Measurements from ENCODE around the gene CXCL16. TPM values are rescaled to one million over a fixed set of nuclear protein-coding genes. Genes with fewer than 3 reads are reported as not detected.

Gene CXCL16
- total and polyA plus RNA-seq, 10 of the 15 experiments (the other 5 are each of a cell fraction or from before 2014, with no cell fraction given): 0.15 to 2.2 (median 0.65) TPM

DNA sequence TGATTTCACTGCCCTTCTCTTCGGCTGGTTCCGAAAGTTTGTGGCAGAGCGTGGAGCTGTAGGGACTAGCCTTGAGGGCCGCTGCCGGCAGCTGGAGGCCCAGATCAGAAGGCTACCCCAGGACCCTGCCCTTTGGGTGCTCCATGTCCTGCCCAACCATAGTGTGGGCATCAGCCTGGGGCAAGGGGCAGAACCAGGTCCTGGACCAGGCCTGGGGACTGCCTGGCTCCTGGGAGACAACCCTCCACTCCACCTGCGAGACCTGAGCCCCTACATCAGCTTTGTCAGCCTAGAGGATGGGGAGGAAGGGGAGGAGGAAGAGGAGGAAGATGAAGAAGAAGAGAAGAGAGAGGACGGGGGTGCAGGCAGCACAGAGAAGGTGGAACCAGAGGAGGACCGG, 856 bp upstream of the CXCL16 start (continued):
- TF ChIP-seq, protein P1, sequence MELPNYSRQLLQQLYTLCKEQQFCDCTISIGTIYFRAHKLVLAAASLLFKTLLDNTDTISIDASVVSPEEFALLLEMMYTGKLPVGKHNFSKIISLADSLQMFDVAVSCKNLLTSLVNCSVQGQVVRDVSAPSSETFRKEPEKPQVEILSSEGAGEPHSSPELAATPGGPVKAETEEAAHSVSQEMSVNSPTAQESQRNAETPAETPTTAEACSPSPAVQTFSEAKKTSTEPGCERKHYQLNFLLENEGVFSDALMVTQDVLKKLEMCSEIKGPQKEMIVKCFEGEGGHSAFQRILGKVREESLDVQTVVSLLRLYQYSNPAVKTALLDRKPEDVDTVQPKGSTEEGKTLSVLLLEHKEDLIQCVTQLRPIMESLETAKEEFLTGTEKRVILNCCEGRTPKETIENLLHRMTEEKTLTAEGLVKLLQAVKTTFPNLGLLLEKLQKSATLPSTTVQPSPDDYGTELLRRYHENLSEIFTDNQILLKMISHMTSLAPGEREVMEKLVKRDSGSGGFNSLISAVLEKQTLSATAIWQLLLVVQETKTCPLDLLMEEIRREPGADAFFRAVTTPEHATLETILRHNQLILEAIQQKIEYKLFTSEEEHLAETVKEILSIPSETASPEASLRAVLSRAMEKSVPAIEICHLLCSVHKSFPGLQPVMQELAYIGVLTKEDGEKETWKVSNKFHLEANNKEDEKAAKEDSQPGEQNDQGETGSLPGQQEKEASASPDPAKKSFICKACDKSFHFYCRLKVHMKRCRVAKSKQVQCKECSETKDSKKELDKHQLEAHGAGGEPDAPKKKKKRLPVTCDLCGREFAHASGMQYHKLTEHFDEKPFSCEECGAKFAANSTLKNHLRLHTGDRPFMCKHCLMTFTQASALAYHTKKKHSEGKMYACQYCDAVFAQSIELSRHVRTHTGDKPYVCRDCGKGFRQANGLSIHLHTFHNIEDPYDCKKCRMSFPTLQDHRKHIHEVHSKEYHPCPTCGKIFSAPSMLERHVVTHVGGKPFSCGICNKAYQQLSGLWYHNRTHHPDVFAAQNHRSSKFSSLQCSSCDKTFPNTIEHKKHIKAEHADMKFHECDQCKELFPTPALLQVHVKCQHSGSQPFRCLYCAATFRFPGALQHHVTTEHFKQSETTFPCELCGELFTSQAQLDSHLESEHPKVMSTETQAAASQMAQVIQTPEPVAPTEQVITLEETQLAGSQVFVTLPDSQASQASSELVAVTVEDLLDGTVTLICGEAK (IDR thresholded peaks at IDR 0.05; ENCODE audit: borderline replicate concordance): no peak
- TF ChIP-seq HCFC1 (IDR thresholded peaks at IDR 0.05; ENCODE audit: low read length): no peak
- no peak for TF ChIP-seq FOS (IDR thresholded peaks at IDR 0.05; ENCODE audit: borderline replicate concordance, extremely low read depth, insufficient read length)
- TF ChIP-seq HDGF (IDR thresholded peaks at IDR 0.05): no peak
- TF ChIP-seq ZNF217 (IDR thresholded peaks at IDR 0.05): no peak

DNA sequence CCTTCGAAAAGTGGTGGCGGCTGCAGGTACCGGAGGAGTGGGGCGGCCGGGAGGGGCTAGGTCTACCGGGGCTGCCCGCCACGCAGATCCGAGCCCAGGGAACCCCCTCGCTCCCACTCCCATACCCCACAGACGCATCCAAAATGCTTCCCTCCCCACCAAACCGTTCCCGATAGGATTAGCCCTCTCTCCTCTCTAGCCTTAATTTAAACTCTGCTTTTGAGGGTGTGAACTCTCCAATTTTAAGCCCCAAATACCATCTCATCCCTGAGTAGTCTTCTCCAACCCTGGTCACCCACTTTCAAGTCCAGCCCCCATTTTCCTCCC, 260 bp upstream of the CXCL16 start:
- ChIA-PET CTCF (no interaction called here), SMC1A (ENCODE audit: uncharacterized antibody, unreplicated experiment) (no interaction called here), POLR2A (no interaction called here), RAD21 (ENCODE audit: unreplicated experiment) (no interaction called here)
- Histone ChIP-seq H3K4me2 (ENCODE audit: control insufficient read depth, insufficient read depth) (peak overlapping the region; percentile 95), H3K9me3 (replicated peaks; ENCODE audit: control insufficient read depth, insufficient read depth, low read length) (no peaks in the 10 kb centered on the region), H3K4me1 (ENCODE audit: control insufficient read depth, insufficient read depth, low read length) (peaks cover 3% of the 10 kb centered on the region; the same call in 1 of the 2 replicates), H3K79me2 (ENCODE audit: control insufficient read depth, insufficient read depth, low read length) (no peaks in the 10 kb centered on the region), H3K27ac (ENCODE audit: control insufficient read depth, insufficient read depth) (no peak overlapping the region), H3K36me3 (ENCODE audit: control insufficient read depth in 2 of 2, insufficient read depth in 2 of 2, low read length in 1 of 2) (no peaks in the 10 kb centered on the region), H3K9ac (ENCODE audit: control insufficient read depth, insufficient read depth, low read length) (no peak overlapping the region; the same call in 1 of the 2 replicates), H2AFZ (ENCODE audit: control insufficient read depth, low read depth, low read length) (peak overlapping the region; percentile 62; the same call in 1 of the 2 replicates), H3K4me3 (peak overlapping the region; percentile 72), H4K20me1 (ENCODE audit: control insufficient read depth, insufficient read depth) (no peaks in the 10 kb centered on the region), H3K27me3 (replicated peaks in 1 of 2; ENCODE audit: control insufficient read depth in 2 of 2, insufficient read depth in 2 of 2, low read length in 1 of 2) (peaks cover 10 to 15% of the 10 kb centered on the region in 2 experiments)
- FAIRE-seq (no peak), DNase-seq (ENCODE audit: low read depth, low spot score) (no peak), ATAC-seq (no peak)
- 2% methylated on average over 10 of the region's 13 CpGs for WGBS (ENCODE audit: insufficient coverage, insufficient replicate concordance, low lambda C conversion rate, missing lambda C conversion rate)
- in situ Hi-C loops (cut with MboI) (no loop called here), intact Hi-C loops (cut with micrococcal nuclease; ENCODE audit: unreplicated experiment) (no loop called here)
- BruUV-seq (replicated peaks): no TSS peak
- TF ChIP-seq EED (IDR thresholded peaks at IDR 0.05; ENCODE audit: low read depth) (no peak), CBX3 (IDR thresholded peaks at IDR 0.05; ENCODE audit: borderline replicate concordance, low read depth) (no peak), TCF7 (IDR thresholded peaks at IDR 0.05; ENCODE audit: borderline replicate concordance) (no peak), RFX5 (IDR thresholded peaks at IDR 0.05; ENCODE audit: low read depth, low read length) (no peak), RUNX3 (IDR thresholded peaks at IDR 0.05; ENCODE audit: low read length) (no peak), NBN (IDR thresholded peaks at IDR 0.05) (no peak), JUND (IDR thresholded peaks at IDR 0.05; ENCODE audit: low read depth, low read length) (no peak), ATF7 (IDR thresholded peaks at IDR 0.05; ENCODE audit: low read depth) (no peak), NR2F1 (conservative IDR thresholded peaks at IDR 0.05) (no peak)
- TF ChIP-seq, protein P2, sequence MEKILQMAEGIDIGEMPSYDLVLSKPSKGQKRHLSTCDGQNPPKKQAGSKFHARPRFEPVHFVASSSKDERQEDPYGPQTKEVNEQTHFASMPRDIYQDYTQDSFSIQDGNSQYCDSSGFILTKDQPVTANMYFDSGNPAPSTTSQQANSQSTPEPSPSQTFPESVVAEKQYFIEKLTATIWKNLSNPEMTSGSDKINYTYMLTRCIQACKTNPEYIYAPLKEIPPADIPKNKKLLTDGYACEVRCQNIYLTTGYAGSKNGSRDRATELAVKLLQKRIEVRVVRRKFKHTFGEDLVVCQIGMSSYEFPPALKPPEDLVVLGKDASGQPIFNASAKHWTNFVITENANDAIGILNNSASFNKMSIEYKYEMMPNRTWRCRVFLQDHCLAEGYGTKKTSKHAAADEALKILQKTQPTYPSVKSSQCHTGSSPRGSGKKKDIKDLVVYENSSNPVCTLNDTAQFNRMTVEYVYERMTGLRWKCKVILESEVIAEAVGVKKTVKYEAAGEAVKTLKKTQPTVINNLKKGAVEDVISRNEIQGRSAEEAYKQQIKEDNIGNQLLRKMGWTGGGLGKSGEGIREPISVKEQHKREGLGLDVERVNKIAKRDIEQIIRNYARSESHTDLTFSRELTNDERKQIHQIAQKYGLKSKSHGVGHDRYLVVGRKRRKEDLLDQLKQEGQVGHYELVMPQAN (conservative IDR thresholded peaks at IDR 0.05): no peak
- TF ChIP-seq, protein P3, sequence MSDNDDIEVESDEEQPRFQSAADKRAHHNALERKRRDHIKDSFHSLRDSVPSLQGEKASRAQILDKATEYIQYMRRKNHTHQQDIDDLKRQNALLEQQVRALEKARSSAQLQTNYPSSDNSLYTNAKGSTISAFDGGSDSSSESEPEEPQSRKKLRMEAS (IDR thresholded peaks at IDR 0.05; ENCODE audit: low read depth, low read length): no peak
- TF ChIP-seq, protein P4, sequence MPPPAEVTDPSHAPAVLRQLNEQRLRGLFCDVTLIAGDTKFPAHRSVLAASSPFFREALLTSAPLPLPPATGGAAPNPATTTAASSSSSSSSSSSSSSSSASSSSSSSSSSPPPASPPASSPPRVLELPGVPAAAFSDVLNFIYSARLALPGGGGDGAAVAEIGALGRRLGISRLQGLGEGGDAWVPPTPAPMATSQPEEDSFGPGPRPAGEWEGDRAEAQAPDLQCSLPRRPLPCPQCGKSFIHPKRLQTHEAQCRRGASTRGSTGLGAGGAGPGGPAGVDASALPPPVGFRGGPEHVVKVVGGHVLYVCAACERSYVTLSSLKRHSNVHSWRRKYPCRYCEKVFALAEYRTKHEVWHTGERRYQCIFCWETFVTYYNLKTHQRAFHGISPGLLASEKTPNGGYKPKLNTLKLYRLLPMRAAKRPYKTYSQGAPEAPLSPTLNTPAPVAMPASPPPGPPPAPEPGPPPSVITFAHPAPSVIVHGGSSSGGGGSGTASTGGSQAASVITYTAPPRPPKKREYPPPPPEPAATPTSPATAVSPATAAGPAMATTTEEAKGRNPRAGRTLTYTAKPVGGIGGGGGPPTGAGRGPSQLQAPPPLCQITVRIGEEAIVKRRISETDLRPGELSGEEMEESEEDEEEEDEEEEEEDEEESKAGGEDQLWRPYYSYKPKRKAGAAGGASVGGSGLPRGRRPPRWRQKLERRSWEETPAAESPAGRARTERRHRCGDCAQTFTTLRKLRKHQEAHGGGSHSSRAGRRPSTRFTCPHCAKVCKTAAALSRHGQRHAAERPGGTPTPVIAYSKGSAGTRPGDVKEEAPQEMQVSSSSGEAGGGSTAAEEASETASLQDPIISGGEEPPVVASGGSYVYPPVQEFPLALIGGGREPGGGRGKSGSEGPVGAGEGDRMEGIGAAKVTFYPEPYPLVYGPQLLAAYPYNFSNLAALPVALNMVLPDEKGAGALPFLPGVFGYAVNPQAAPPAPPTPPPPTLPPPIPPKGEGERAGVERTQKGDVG (CRISPR knock-in tag; IDR thresholded peaks at IDR 0.05): no peak

Data from GM12878 (cell line).